ENCODE results near the gene USF1. TPM values are rescaled to one million over a fixed set of nuclear protein-coding genes. Genes with fewer than 3 reads are reported as not detected.
"Not testable (repeated sequence)": the region's sequence is repeated elsewhere in the genome, so short reads cannot be mapped to it uniquely, and the experiment has no call there.

USF1 gene
- total RNA-seq, 2 experiments from 2014 or later: 60.9 to 83.1 TPM

DNA sequence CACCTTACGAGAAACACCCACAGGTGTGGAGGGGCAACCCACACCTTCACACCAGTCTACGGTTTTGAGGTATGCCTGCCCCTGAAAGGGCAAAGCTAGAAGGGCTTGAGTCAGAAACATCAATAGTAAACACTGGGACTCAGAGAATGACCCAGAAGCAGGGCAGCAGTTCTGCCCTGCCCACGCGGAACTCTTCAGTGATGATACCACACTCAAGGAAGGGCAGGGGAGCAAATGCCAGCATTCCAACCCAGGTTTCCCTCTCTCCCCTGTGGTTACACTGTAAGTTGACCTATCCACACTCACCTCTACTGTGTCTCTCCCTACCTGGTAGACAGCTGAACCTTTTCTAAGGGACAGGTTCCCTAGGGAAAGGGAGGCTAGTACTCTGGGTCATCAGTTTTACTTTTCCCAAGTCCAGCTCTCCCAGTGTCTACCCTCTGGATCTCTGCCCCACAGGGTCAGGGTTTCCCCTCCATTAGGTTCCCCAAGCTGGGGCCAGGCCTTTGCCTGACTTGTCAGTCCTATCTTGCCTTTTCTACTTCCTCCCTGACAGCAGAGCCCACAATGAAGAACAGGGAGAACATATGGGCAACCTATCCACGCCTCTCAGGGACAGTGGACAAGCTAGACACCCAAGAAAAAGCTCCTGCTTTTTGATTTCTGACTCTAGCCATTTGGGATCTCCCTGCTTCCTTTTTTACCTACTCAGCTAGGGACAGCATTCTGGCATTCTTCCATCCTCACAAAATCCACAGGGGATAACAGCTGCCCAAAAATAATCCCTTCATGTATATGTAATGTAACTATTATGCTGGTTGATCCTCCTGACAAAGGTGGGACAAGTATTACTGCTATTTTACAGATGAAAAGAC, 27.8 kb downstream of the USF1 start:
- H3K9me3 ChIP-seq (ENCODE audit: low read length): no peaks in the 10 kb centered on the region
- BruUV-seq (replicated peaks): no TSS peak
- TF ChIP-seq EZH2phosphoT487 (IDR thresholded peaks at IDR 0.05; ENCODE audit: borderline replicate concordance, low read depth, low read length): no peak
- TF ChIP-seq, protein P1, sequence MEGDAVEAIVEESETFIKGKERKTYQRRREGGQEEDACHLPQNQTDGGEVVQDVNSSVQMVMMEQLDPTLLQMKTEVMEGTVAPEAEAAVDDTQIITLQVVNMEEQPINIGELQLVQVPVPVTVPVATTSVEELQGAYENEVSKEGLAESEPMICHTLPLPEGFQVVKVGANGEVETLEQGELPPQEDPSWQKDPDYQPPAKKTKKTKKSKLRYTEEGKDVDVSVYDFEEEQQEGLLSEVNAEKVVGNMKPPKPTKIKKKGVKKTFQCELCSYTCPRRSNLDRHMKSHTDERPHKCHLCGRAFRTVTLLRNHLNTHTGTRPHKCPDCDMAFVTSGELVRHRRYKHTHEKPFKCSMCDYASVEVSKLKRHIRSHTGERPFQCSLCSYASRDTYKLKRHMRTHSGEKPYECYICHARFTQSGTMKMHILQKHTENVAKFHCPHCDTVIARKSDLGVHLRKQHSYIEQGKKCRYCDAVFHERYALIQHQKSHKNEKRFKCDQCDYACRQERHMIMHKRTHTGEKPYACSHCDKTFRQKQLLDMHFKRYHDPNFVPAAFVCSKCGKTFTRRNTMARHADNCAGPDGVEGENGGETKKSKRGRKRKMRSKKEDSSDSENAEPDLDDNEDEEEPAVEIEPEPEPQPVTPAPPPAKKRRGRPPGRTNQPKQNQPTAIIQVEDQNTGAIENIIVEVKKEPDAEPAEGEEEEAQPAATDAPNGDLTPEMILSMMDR (conservative IDR thresholded peaks at IDR 0.05; ENCODE audit: low read length): no peak
- ChIA-PET CTCF (ENCODE audit: unreplicated experiment) (no interaction called here), POLR2A (interaction anchor here (0.5 to 0.9 kb wide), 3 partner anchors 17 to 28 kb away, joined by 3 to 7 read pairs (median 3); partner anchors contain the start of gene USF1)
- no peak overlapping the region for H3K27ac ChIP-seq (ENCODE audit: low read depth, low read length, poor library complexity, severe bottlenecking)
- H3K4me3 ChIP-seq (ENCODE audit: low read depth, low read length, poor library complexity, severe bottlenecking): no peak overlapping the region
- H3K4me2 ChIP-seq (ENCODE audit: low read length): no peak overlapping the region
- peaks cover 39% of the 10 kb centered on the region for H3K4me1 ChIP-seq (ENCODE audit: insufficient read depth, low read length, poor library complexity, severe bottlenecking)
- H3K36me3 ChIP-seq (ENCODE audit: insufficient read depth, low read length): no peaks in the 10 kb centered on the region
- intact Hi-C loops (cut with micrococcal nuclease; ENCODE audit: unreplicated experiment): no loop called here
- H4K20me1 ChIP-seq (ENCODE audit: insufficient read depth, low read length): no peaks in the 10 kb centered on the region
- no peak overlapping the region for H2AFZ ChIP-seq (ENCODE audit: low read length)
- no peaks in the 10 kb centered on the region for H3K9me2 ChIP-seq (ENCODE audit: insufficient read depth, low read length)
- H3K79me2 ChIP-seq (ENCODE audit: insufficient read depth, low read depth, low read length): no peaks in the 10 kb centered on the region
- no peak for DNase-seq (ENCODE audit: low spot score)

DNA sequence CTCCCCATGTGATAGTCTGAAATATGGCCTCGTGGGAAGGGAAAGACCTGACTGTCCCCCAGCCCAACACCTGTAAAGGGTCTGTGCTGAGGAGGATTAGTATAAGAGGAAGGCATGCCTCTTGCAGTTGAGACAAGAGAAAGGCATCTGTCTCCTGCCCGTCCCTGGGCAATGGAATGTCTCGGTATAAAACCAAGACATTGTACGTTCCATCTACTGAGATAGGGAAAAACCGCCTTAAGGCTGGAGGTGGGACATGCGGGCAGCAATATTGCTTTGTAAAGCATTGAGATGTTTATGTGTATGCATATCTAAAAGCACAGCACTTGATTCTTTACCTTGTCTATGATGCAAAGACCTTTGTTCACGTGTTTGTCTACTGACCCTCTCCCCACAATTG, 28.6 kb downstream of the USF1 start:
- DNase-seq (ENCODE audit: low spot score); H3K36me3 ChIP-seq (ENCODE audit: insufficient read depth, low read length); CTCF ChIA-PET (ENCODE audit: unreplicated experiment); H3K4me2 ChIP-seq (ENCODE audit: low read length); H3K27ac ChIP-seq (ENCODE audit: low read depth, low read length, poor library complexity, severe bottlenecking); BruUV-seq (replicated peaks); H3K79me2 ChIP-seq (ENCODE audit: insufficient read depth, low read depth, low read length); H4K20me1 ChIP-seq (ENCODE audit: insufficient read depth, low read length); intact Hi-C loops (cut with micrococcal nuclease; ENCODE audit: unreplicated experiment); POLR2A ChIA-PET; H3K9me2 ChIP-seq (ENCODE audit: insufficient read depth, low read length); H3K9me3 ChIP-seq (ENCODE audit: low read length); H3K4me3 ChIP-seq (ENCODE audit: low read depth, low read length, poor library complexity, severe bottlenecking); H2AFZ ChIP-seq (ENCODE audit: low read length): not testable (repeated sequence)
- H3K4me1 ChIP-seq (ENCODE audit: insufficient read depth, low read length, poor library complexity, severe bottlenecking): peaks cover 47% of the 10 kb centered on the region

DNA sequence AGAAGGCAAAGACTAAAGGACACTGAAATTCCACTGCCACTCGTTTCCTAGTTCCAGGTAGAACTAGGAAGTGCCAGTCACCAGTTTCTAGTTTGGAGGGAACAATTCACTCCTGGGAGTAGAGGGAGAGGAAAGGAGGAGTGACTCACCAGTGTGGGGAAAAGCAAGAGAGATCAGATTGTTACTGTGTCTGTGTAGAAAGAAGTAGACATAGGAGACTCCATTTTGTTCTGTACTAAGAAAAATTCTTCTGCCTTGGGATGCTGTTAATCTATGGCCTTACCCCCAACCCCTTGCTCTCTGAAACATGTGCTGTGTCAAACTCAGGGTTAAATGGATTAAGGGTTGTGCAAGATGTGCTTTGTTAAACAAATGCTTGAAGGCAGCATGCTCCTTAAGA, 29.1 kb downstream of the USF1 start:
- intact Hi-C loops (cut with micrococcal nuclease; ENCODE audit: unreplicated experiment); H3K27ac ChIP-seq (ENCODE audit: low read depth, low read length, poor library complexity, severe bottlenecking); H3K4me3 ChIP-seq (ENCODE audit: low read depth, low read length, poor library complexity, severe bottlenecking); DNase-seq (ENCODE audit: low spot score); H2AFZ ChIP-seq (ENCODE audit: low read length); CTCF ChIA-PET (ENCODE audit: unreplicated experiment); H4K20me1 ChIP-seq (ENCODE audit: insufficient read depth, low read length); H3K4me2 ChIP-seq (ENCODE audit: low read length); H3K9me3 ChIP-seq (ENCODE audit: low read length); H3K36me3 ChIP-seq (ENCODE audit: insufficient read depth, low read length); H3K9me2 ChIP-seq (ENCODE audit: insufficient read depth, low read length); POLR2A ChIA-PET; BruUV-seq (replicated peaks): not testable (repeated sequence)
- Histone ChIP-seq H3K79me2 (ENCODE audit: insufficient read depth, low read depth, low read length) (peaks cover 12% of the 10 kb centered on the region; the same call in 1 of the 2 replicates), H3K4me1 (ENCODE audit: insufficient read depth, low read length, poor library complexity, severe bottlenecking) (peaks cover 49% of the 10 kb centered on the region)
